Measurements from ENCODE around the gene SEC61A1.
A peak's percentile ranks its signal among the peaks of the same experiment; 100 is the strongest.

Gene SEC61A1

DNA sequence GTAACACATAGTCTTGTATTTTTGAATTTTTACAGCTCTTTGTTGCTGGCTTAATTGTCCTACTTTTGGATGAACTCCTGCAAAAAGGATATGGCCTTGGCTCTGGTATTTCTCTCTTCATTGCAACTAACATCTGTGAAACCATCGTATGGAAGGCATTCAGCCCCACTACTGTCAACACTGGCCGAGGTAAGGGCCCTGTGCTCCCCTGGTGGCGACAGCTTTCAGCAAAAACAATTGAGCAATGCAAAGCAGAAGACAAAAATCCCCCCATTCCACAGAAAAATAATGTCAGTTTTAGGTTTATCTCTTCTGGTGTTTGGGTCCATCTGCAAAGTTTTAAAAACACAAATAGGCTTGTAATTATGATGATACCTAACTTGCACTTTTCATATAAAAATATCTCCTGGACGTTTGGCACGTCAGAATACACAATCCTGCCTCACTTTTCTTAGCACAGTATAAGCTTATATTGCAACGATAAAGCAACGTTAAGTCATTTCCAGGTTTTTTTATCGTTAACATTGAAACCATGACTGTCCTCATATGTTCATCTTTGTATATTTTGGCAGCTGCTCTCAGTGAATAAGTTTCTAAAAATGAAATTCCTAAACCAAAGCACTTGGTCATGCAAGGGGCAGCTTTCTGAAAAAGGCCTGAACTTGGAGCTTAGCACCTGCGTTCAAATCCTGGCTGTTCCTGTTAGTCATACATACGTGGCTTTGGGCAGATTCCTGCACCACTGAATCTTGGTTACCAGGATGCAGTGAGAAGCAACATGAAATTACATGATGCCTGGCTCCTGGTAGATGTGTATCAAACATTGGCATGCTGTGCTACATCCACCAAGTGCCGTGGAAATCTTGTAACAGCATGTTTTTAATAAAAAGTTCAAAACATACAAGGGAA, 8.5 kb downstream of the SEC61A1 start:
- no peak for DNase-seq

GRCh38 chr3:128062033-128062745, 10.0 kb downstream of the SEC61A1 start:
- no peak for DNase-seq

- DNase-seq: no peak
These were observed 11.6 kb downstream of the SEC61A1 start for GRCh38 chr3:128063865-128064264.

GRCh38 chr3:128064962-128065361, 12.7 kb downstream of the SEC61A1 start:
- no peak for DNase-seq

GRCh38 chr3:128066114-128066513, 13.9 kb downstream of the SEC61A1 start:
- DNase-seq: no peak

DNA sequence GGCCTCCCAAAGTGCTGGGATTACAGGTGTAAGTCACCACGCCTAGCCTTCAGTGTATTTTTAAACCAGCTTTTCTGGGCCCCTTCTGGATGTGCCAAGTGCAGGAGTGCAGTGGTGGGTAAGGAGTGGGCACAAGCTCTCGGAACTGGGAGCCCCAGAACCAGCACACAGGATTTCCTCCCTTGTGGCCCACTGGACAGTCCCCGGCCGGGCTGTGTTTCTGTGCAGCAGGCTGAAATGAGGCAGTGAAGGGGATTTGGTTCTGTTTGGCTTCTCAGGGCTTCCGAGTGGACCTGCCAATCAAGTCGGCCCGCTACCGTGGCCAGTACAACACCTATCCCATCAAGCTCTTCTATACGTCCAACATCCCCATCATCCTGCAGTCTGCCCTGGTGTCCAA, 14.4 kb downstream of the SEC61A1 start:
- DNase-seq: no peak

GRCh38 chr3:128067489-128067888, 15.3 kb downstream of the SEC61A1 start:
- no peak for DNase-seq

DNA sequence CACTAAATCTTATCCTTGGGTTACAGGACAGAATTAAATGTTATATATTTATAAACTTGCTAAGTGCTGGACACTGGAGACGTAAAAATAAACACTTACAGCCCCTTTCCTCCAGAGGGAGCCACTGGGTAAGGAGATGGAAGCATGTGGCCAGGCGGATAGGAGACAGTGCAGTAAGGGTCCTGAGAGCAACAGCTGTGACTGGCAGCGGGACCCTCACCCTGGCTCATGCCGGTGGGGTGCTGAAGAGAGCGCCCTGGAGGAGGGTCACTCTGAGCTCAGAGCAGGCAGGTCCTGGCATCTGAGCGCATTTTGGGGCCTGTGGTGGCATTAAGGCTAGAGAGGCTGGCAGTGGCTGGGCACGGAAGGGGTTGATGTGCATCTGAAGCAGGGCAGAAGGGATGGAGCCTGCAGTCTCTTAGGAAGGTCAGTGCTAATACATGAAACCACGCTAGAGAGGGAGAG, 16.0 kb downstream of the SEC61A1 start:
- no peak for DNase-seq

- no peak for DNase-seq
These were observed 17.0 kb downstream of the SEC61A1 start for GRCh38 chr3:128069271-128069670.

GRCh38 chr3:128070898-128071591, 18.8 kb downstream of the SEC61A1 start:
- no peak for DNase-seq

DNA sequence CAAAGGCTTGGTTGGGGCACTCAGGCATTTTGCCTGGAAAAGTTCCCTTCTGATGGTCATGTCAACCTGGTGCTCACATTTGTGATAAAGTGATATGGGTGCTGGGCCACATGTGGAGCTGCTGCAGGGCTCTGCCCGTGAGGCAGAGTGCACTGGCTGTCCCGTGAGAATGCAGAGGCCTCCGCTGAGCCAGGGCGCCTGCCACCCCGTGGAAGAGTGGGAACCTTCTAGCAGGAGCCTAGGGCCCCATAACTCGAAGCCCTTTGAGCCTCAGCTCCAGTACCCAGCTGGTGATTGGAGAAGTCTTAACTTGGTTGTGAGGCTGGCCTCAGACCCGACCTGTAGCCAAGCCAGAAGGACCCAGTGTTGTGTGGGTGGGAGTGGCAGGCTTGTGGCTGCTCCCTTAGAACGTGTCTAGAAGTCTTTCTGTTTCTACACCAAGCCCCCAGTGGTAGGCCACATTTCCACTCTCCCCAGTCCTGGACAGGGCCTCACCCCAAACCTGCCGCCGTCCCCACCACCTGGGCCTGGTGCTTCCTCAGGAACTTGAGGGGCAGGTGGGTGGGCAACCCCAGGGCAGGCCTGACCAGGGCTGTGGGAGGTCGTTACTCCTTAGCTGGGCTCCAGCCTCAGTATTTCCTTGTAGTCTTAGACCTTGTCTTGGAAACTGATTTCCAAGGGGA, 19.7 kb downstream of the SEC61A1 start:
- DNase-seq: no peak

- DNase-seq: no peak
These were observed 20.4 kb downstream of the SEC61A1 start for GRCh38 chr3:128072454-128073184.

DNA sequence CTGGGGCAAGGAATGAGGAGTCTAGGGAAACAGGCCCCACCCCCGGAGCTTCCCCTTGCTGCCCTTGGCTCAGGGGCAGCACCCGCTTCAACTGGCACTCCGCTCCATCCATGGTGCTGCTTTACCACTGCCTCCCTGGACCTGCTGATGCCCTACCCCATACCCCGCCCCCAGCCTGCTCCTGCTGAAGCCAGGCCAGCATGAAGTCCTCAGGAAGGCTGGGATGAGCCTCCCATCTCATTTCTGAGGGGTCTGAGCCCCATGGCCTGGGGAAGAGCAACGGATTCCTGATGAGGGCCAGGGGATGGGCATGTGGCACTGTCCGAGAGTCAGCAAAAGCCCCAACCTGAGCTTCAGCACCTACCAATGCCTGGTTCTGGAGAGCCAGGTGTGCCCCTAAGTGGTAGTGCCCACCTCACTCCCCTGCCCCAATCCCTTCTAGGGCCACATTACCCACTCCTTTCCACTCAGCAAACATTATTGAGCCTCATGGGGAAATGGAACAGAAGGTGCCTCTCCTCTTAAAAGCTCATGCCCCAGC, 21.0 kb downstream of the SEC61A1 start:
- DNase-seq: no peak

DNA sequence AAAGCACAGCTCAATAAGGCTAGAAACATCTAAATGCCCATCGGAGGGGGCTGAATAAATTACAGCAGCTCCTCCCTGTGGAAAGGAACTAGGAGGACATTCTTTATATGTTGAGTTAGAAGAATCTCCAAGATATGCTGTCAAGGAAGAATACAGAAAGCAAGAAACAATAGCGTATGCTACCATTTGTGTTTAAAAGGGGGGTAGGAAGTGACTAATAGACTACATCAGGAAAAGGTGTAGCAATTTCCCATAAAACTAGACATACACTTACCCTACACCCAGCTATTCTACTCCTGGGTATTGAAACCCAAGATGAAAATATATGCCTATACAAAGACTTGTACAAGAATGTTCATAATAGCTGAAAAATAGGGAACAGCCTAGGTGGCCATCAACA, 21.6 kb downstream of the SEC61A1 start:
- no peak for DNase-seq

DNA sequence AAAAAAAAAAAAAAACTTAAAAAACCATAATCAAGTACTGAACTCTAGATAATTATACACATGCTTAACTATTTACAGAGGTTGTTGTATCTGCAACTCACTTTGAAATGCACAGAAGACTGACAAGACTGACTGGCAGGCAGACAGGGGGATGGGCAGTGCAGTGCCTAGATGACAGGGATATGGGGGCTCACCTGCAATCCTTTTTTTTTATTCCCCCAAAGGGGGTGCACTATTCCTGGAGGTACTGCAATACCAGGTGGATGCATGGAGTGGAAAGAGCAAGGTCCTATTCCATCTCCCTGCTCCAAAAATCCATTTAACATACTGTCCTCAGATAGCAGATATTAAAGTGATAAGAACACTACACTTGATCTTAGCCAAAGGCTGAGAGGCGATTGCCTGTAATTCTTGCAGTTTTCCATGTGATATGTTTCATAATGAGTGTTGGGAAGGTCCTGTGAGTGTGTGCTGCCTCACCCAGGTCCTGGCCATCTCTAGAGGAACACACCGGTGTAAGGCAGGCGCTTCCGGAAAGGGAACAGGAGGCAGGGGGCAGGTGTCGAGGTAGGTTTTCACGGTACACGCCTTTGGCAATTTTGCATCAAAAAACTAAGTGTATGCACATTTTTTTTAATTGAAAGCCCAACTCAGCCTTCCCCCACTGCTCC, 22.7 kb downstream of the SEC61A1 start:
- DNase-seq: no peak

DNA sequence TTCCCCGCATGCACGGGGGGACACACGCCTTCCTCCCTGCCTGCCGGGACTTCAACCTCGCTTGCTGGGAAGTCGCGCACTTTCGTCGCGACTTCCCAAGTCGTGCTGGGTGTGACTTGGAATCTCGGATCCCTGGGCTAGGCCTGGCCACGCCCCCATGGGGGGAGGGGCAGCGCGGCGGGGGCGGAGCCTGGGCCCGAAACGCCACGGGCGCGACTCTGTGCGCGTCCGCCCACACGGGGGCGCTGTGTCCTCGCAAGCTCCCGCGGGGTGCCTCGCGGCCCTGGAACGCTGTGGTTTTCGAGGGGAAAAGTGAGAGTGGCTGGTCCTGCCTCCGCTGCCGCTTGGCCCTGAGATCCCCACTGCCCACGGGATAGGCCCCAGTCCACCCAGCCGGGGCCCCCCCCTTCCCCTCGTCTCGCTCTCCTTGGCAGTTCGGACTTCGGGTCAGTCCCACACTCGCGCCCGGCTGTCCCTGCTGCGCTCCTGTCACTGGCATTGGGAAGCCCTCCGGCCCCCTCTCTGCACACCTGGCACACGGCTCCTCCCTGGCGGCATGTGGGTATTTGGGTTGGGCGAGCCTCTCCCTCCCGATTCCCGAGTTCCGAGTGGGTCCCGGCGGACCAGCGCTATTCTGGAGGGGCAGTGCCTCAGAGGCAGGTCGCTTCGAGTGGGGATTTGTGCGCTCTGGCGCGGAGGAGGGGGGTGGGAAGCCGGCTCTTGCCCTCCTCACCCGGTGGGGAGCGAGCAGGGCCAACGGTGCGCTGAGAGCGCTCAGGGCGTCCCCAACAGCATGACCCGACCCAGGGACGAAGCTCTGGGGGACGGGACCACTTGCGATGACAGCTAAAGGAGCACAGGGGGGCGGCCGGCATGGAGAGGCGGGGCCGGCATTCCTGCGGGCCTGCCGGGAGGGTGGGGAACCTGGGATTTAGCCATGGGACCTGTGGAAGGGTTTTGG, 23.6 kb downstream of the SEC61A1 start:
- peak; percentile 75 for DNase-seq

- peak; percentile 5 for DNase-seq
These were observed 24.4 kb downstream of the SEC61A1 start for GRCh38 chr3:128076483-128077201.

DNA sequence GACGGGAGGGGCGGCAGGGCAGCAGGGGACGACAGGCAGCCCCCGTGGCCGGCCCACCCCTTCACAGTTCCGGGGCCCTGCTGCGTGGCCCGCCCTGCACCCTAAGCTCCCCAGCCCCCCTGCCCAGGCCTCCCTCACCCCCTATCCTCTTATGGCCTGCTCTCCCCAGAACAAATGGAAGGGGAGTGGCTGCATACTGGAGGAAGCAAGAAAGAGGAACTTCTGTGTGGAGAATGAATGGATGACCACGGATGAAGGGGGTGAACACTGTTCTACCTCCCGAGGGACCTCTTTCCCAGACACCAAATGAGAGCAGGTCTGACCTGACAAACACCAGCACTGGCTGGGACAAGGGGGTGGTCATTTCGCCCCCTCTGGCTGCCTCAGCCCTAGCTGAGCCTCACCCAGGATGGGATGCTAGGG, 25.0 kb downstream of the SEC61A1 start:
- DNase-seq: no peak

GRCh38 chr3:128077665-128078064, 25.4 kb downstream of the SEC61A1 start:
- DNase-seq: no peak
